ENCODE results near the gene CD93.

CD93 gene

DNA sequence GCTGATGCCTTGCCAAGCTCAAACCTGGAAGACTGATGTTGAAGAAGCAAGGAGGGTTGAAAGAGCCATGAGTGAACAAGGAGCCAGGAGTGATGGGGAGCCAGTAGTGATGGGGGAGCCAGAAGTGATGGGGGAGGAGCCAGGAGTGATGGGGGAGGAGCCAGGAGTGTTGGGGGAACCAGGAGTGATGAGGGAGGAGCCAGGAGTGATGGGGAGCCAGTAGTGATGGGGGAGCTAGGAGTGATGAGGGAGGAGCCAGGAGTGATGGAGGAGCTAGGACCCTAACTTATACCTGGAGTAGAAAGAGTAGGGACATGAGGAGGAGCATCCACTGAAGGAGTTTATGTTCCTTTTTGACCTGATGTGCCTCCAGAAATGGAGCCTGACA lies 14.6 kb upstream of the CD93 start:
- no peak for DNase-seq

DNA sequence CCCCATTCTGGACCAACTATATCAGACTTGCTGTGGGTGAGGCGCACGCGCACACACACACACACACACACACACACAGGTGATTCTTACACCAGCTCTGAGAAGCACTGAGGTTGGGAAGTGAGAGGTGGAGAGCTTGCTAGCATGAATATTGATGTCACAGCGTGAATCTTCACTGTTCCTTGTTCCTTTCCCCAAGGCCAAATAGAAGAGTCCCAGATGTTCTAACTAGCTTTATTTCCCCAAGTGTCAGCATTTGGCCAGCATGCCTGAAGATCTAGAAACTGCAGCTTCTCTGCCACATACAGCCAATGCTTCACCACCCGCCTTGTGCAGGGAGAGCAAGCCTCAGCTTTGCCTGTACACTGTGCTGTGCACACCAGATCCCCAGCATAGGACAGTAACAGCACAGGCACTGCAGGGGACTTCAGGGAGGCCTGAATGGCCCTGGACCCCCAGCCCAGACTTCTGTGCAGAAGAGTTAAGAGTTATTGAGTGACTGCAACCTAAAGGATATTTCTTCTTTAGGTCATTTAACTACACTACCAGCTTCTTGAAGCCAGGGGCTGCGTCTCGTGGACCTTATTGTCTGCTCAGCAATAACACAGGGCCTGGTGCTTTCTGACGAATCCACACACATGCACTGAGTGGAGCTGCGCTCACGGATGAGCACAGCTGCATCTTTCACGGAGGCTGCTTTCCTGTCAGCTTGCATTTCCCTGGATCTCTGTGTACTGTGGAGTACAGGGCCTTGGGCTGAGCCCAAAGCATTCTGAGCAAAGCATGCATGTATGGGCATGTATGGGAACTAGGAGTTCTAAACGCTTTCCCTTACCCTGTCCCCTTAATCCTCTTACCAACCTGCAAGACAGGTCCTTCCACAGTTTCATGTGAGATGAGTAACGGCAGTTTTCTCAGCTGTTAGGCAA lies 13.9 kb upstream of the CD93 start:
- DNase-seq = no peak

GRCh38 chr20:23097636-23098580 lies 11.8 kb upstream of the CD93 start:
- peak in 1 of 56 donors; percentile 36 for DNase-seq

- no peak for DNase-seq
Observed at GRCh38 chr20:23096986-23097520, 10.9 kb upstream of the CD93 start.

- DNase-seq = no peak
Observed at GRCh38 chr20:23096097-23096496, 10.0 kb upstream of the CD93 start.

GRCh38 chr20:23095499-23095898 lies 9.4 kb upstream of the CD93 start:
- no peak for DNase-seq

DNA sequence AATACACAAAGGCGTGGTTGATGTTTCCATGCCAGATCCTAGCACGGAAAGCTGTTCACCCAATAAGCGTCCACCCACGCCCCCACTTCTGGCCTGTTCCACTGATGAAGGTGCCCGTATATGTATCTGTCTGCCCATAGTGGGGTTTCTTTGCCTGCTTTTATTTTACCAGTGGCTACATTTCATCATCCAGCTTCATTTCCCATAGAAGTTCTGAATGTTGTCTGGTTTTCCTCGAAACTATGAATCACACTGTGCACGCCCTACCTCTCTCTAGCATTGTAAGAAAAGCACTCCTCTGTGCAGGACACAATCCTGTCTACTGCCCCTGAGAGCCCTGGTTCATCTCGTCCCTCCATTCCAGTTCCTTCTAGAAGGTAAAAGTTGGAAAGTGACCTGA lies 8.8 kb upstream of the CD93 start:
- no peak for DNase-seq

DNA sequence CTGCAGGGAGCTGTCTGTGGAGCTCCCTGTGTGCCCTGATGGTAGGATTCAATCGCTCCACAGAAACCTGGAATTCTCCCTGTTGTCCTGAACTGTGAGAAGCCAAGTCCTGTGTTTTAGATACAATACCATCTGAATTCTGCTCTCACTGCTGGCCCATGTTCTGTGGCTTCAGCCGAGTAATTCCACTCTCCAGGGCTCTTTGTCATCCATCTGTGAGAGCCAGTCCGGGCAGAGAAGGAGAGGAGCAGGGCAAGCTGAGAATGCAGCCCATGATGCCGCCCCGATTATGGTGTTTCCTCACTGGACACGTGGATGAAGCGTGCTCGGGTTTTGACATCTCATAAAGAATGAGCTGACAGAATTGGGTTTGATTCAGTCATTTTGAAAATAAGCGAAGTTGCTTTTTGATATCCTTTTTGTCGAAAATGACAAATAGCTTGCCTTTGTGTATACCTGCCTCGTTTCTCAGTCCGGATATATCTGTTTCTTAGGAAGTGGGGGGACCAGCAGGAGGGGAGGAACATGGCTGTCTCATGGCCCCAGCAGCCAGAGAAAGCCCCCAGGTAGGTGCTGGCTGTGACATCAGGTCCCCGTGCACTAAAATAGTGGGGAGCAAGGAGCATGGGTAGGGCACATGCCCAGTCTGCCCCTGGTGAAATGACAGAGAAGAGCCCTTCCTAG lies 8.2 kb upstream of the CD93 start:
- DNase-seq = no peak

- DNase-seq = no peak
Observed at GRCh38 chr20:23093613-23094012, 7.5 kb upstream of the CD93 start.

- DNase-seq = no peak
Observed at GRCh38 chr20:23092861-23093495, 6.9 kb upstream of the CD93 start.

- no peak for DNase-seq
Observed at GRCh38 chr20:23092384-23092756, 6.2 kb upstream of the CD93 start.

DNA sequence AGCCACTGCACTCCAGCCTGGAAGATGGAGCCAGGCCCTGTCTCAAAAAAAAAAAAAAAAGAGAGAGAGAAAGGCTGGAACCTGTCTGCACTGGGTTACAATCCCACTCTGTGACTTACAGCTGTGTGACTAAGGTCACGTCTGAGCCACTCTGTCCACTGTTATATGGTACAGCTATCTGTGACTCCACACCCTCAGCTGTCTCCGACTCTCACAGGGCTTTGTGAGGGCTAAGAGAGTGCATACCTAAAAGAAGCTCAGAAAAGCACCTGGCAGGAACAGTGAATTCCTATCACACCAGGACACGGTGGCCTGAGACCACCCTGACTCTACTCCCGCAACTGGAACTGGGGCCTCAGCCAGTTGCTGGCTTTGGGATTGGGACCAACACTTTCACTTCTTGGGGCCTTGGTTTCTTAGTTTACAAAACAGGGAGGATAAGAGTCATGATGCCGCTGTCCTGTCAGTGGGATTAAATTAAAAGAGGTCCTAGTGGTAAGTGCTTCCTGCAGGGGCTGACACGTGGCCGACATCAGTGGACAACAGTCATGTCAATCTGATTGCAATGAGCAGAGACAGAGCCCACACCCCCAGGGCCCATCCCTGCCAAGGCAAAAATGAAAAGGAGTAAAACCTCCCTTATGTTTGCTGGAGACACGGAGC lies 5.7 kb upstream of the CD93 start:
- DNase-seq = no peak

DNA sequence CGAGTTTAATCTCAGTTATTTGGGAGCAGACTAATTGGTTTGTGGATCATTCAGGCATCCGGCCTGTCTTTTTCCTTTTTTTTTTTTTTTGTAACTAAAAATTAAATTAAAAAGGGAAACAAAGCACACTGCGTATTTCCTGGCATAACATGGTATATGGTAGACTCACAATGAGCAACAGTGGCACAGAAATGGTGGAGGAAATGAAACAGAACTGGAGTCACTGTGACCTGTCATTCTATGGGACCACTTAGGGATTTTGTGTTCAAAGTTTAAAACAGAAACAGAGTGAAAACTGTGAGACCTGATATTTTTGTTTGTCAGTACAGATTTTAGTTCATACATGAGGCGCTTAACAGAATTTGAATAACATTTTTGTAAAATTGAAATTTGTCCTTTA lies 4.8 kb upstream of the CD93 start:
- DNase-seq = no peak

DNA sequence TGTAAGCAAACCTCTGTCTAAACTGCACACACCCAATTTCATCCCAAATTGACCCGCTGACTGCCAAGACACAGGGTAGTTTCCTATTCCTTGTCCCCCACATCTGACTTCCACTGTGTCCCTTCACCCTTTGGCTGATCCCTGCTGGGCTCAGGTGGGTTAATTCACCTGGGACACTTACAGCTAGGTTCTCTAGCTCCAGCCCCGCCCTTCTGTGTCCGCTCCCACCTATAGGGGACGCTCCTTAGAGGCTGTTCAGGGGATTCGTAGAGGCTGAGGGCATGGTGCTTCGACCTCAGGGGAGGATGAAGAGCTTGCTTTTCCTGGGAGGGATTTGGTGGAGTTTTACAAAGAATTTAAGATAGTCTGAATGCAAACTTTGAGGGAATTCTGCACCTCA lies 4.0 kb upstream of the CD93 start:
- no peak for DNase-seq

GRCh38 chr20:23088866-23089265 lies 2.7 kb upstream of the CD93 start:
- DNase-seq = no peak

GRCh38 chr20:23087587-23088251 lies 1.6 kb upstream of the CD93 start:
- no peak for DNase-seq

DNA sequence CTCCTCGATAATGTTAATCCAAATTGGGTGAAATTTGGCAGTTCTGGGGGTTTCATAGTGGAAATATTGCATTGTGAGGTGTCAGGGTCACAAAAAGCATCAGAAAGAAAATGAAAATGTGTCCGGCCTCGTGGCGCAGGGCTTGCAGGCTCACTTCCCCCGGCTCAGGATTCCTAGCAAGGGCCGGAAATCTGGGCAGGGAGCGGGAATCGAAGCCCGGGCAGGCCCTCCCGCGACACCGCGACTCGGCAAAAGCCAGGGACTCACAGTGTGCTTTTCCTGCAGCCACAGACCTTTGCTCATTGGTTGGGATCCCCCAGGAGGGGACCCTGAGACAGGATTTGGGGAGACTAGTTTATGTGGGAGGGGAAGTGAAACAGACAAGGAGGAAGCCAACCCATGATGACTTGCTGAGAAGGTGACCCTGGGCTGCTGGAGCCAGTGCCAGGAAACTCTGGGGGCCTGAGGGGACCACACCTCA lies 847 bp upstream of the CD93 start:
- DNase-seq = peak in 2 of 56 donors; percentile 13 to 14

- no peak for DNase-seq
Observed at GRCh38 chr20:23085436-23086055, 578 bp downstream of the CD93 start.

- no peak for DNase-seq
Observed at GRCh38 chr20:23084845-23085365, 1.2 kb downstream of the CD93 start.

Data from amygdala (tissue), 56 donors.